ENCODE measurements around the gene IGDCC3. TPM values are rescaled to one million over a fixed set of nuclear protein-coding genes. Genes with fewer than 3 reads are reported as not detected.

IGDCC3 gene
- total RNA-seq, 1 experiment from 2014 or later: 53.5 TPM

DNA sequence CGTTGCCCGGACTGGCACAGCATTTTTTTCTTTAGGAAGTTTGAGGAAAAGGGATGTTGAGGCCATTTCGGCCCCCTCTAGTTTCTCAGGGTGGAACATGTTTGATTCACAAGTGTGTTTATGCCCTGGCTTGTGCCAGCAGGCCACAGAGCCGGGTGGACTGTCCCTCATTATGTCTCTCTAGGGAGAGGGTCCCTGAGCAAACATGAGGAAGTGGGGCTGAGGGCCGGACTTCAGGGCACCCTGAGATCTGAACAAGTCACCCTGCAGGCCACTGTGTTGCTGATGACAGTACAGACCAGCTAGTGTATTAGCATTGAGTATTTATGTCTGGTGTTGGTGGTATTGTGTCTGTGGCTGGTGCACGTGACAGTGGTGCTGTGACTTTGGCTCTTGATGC is 38.4 kb downstream of the IGDCC3 start (continued):
- no peak for TF ChIP-seq ATF1 (CRISPR knock-in tag; IDR thresholded peaks at IDR 0.05)
- TF ChIP-seq, protein P1, sequence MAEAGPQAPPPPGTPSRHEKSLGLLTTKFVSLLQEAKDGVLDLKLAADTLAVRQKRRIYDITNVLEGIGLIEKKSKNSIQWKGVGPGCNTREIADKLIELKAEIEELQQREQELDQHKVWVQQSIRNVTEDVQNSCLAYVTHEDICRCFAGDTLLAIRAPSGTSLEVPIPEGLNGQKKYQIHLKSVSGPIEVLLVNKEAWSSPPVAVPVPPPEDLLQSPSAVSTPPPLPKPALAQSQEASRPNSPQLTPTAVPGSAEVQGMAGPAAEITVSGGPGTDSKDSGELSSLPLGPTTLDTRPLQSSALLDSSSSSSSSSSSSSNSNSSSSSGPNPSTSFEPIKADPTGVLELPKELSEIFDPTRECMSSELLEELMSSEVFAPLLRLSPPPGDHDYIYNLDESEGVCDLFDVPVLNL (CRISPR knock-in tag; IDR thresholded peaks at IDR 0.05; ENCODE audit: borderline replicate concordance, low read depth): no peak
- TF ChIP-seq CREB1 (CRISPR knock-in tag; IDR thresholded peaks at IDR 0.05): no peak
- TF ChIP-seq FOXJ3 (CRISPR knock-in tag; IDR thresholded peaks at IDR 0.05; ENCODE audit: borderline replicate concordance): no peak
- TF ChIP-seq, protein P2, sequence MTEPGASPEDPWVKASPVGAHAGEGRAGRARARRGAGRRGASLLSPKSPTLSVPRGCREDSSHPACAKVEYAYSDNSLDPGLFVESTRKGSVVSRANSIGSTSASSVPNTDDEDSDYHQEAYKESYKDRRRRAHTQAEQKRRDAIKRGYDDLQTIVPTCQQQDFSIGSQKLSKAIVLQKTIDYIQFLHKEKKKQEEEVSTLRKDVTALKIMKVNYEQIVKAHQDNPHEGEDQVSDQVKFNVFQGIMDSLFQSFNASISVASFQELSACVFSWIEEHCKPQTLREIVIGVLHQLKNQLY (CRISPR knock-in tag; IDR thresholded peaks at IDR 0.05): no peak
- TF ChIP-seq KAT7 (CRISPR knock-in tag; IDR thresholded peaks at IDR 0.05; ENCODE audit: borderline replicate concordance): no peak
- no peak for TF ChIP-seq RELA (CRISPR knock-in tag; IDR thresholded peaks at IDR 0.05; ENCODE audit: borderline replicate concordance)

DNA sequence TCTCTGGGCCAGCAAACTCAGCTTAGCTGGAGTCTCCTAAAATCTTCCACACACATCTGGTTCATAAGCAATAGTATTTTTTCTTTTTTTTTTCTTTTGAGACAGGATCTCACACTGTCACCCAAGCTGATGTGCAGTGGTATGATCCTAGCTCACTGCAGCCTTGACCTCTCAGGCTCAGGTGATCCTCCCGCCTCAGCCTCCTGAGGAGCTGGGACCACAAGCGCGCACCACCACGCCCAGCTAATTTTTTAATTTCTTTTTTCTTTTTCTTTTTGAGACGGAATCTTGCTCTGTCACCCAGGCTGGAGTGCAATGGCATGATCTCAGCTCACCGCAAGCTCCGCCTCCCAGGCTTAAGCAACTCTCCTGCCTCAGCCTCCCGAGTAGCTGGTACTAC is 39.0 kb downstream of the IGDCC3 start:
- no peaks in the 10 kb centered on the region for H3K27me3 Mint-ChIP-seq (ENCODE audit: low read depth)
- peak overlapping the region; percentile 85; the same call in 1 of the 2 replicates for H3K27ac Mint-ChIP-seq
- H3K4me1 Mint-ChIP-seq: peaks cover 67% of the 10 kb centered on the region

DNA sequence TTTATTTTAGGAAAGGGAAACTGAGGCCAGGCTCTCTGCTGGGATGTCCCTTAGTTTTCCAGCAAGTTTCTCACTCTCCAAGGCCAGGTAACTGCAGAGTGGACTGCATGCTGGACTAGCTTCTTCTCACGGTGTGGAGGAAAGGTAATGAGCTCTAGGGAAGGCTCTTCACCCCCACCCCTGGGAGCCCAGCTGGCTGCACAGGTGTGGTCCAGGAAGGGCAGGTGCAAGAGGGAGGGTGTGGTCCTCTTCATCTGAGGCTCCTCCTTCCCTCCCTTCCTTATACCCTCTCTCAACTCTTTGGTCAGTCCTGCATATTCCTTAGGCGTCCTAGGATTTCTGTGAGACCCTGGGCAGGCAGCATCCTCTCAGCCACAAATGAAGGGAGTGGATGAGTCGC is 39.4 kb downstream of the IGDCC3 start:
- ChIA-PET POLR2A (interaction anchor here (0.5 to 1.2 kb wide), 3 partner anchors 13 to 83 kb away, joined by 3 to 4 read pairs (median 3); no protein-coding TSS in a partner anchor), CTCF (interaction anchor here (0.8 to 9.4 kb wide), 8 partner anchors 12 to 258 kb away, joined by 3 to 64 read pairs (median 6); no protein-coding TSS in a partner anchor)
- ATAC-seq (no peak), DNase-seq (ENCODE audit: low spot score) (no peak)
- Mint-ChIP-seq H3K4me3 (no peak overlapping the region), H3K9me3 (no peaks in the 10 kb centered on the region), H3K4me1 (peaks cover 71% of the 10 kb centered on the region), H3K27me3 (ENCODE audit: low read depth) (no peaks in the 10 kb centered on the region), H3K27ac (peak overlapping the region; percentile 85; the same call in 1 of the 2 replicates), H3K36me3 (no peaks in the 10 kb centered on the region)
- TF ChIP-seq, protein P3, sequence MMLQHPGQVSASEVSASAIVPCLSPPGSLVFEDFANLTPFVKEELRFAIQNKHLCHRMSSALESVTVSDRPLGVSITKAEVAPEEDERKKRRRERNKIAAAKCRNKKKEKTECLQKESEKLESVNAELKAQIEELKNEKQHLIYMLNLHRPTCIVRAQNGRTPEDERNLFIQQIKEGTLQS (CRISPR knock-in tag; conservative IDR thresholded peaks at IDR 0.05): no peak
- TF ChIP-seq PRRX2 (CRISPR knock-in tag; IDR thresholded peaks at IDR 0.05) (no peak), ZNF423 (CRISPR knock-in tag; IDR thresholded peaks at IDR 0.05) (no peak), ZNF671 (CRISPR knock-in tag; IDR thresholded peaks at IDR 0.05) (no peak), TP53 (CRISPR knock-in tag; IDR thresholded peaks at IDR 0.05) (no peak), RELA (CRISPR knock-in tag; IDR thresholded peaks at IDR 0.05; ENCODE audit: borderline replicate concordance) (no peak), HMGA2 (CRISPR knock-in tag; IDR thresholded peaks at IDR 0.05) (no peak), SMAD3 (CRISPR knock-in tag; IDR thresholded peaks at IDR 0.05; ENCODE audit: borderline replicate concordance) (no peak), FOXP1 (CRISPR knock-in tag; IDR thresholded peaks at IDR 0.05; ENCODE audit: borderline replicate concordance) (no peak), OVOL2 (CRISPR knock-in tag; IDR thresholded peaks at IDR 0.05; ENCODE audit: borderline replicate concordance) (no peak)

More for the DNA sequence above, 39.0 kb downstream of the IGDCC3 start:
- no peak for DNase-seq (ENCODE audit: low spot score)
- H3K36me3 Mint-ChIP-seq: no peaks in the 10 kb centered on the region
- ChIA-PET POLR2A (interaction anchor here (0.5 to 1.2 kb wide), 2 partner anchors 12 to 29 kb away, joined by 3 to 4 read pairs; no protein-coding TSS in a partner anchor), CTCF (interaction anchor here (0.8 to 9.4 kb wide), 8 partner anchors 9 to 257 kb away, joined by 3 to 64 read pairs (median 6); no protein-coding TSS in a partner anchor)
- no peaks in the 10 kb centered on the region for H3K9me3 Mint-ChIP-seq
- ATAC-seq: no peak
- no peak overlapping the region for H3K4me3 Mint-ChIP-seq
- TF ChIP-seq ZNF671 (CRISPR knock-in tag; IDR thresholded peaks at IDR 0.05) (no peak), GTF2I (CRISPR knock-in tag; conservative IDR thresholded peaks at IDR 0.05) (no peak), KAT7 (CRISPR knock-in tag; IDR thresholded peaks at IDR 0.05; ENCODE audit: borderline replicate concordance) (no peak), ZNF263 (CRISPR knock-in tag; IDR thresholded peaks at IDR 0.05; ENCODE audit: low read depth) (no peak), GRHL2 (CRISPR knock-in tag; IDR thresholded peaks at IDR 0.05; ENCODE audit: insufficient replicate concordance, severe bottlenecking) (no peak), SMAD3 (CRISPR knock-in tag; IDR thresholded peaks at IDR 0.05; ENCODE audit: borderline replicate concordance) (no peak), EMX1 (CRISPR knock-in tag; IDR thresholded peaks at IDR 0.05) (no peak)
- TF ChIP-seq, protein P4, sequence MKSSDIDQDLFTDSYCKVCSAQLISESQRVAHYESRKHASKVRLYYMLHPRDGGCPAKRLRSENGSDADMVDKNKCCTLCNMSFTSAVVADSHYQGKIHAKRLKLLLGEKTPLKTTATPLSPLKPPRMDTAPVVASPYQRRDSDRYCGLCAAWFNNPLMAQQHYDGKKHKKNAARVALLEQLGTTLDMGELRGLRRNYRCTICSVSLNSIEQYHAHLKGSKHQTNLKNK (CRISPR knock-in tag; IDR thresholded peaks at IDR 0.05): no peak
- TF ChIP-seq, protein P5, sequence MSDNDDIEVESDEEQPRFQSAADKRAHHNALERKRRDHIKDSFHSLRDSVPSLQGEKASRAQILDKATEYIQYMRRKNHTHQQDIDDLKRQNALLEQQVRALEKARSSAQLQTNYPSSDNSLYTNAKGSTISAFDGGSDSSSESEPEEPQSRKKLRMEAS (CRISPR knock-in tag; IDR thresholded peaks at IDR 0.05): no peak
